HG02642 (cell line): ENCODE data around the gene CYP4Z1.
"Not testable (repeated sequence)": the region's sequence is repeated elsewhere in the genome, so short reads cannot be mapped to it uniquely, and the experiment has no call there.

Source experiments
- ATAC-seq: cut with Tn5 transposase; IDR thresholded peaks from one replicate; pipeline ENCODE4 v1.9.1; 2021; ENCODE audit warnings: mild to moderate bottlenecking; ENCODE audit not compliant: unreplicated experiment, poor library complexity

Gene CYP4Z1, protein sequence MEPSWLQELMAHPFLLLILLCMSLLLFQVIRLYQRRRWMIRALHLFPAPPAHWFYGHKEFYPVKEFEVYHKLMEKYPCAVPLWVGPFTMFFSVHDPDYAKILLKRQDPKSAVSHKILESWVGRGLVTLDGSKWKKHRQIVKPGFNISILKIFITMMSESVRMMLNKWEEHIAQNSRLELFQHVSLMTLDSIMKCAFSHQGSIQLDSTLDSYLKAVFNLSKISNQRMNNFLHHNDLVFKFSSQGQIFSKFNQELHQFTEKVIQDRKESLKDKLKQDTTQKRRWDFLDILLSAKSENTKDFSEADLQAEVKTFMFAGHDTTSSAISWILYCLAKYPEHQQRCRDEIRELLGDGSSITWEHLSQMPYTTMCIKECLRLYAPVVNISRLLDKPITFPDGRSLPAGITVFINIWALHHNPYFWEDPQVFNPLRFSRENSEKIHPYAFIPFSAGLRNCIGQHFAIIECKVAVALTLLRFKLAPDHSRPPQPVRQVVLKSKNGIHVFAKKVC

DNA sequence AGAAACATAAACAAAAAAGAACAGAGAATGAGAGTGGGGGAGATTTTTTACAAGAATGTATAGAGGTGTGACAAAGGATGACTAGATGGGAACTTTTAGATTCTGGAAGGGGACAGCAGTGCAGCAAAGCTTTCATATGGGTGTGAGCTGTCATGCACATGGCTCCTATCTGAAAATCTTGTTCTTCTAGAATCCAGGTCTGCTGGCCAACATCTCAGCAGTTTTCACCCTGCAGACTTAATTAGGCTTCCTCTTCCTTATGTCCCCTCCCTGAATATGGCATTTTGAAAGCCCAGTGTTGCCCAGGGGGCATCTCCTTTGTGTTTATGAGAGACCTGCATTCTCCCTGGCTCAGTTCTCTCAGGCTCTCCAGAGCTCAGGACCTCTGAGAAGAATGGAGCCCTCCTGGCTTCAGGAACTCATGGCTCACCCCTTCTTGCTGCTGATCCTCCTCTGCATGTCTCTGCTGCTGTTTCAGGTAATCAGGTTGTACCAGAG lies at the start of gene CYP4Z1:
TSS of gene CYP4Z1 (plus strand) at position 135 of the 498 bp plus-strand sequence. CDS start at position 395, 260 bp downstream.
- ATAC-seq = no peak

DNA sequence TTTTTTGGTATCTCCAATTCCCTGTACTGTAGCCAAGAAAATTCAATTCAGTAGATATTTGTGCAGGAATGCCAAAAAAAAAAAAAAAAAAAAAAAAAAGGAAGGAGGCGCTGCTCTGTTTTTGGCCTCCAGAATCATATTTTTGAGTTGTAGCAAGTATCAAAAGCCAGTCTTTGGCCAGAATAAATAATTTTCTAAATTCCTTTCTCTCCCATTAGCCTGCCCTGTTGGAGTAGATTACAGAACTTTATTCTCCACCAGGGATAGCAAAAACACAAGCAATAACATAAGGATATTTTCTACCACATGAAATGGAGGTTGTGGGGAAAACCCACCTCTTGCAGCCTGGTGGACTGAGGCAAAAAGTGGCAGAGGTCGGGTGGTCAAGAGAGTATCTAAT lies 46.0 kb upstream of the CYP4Z1 start:
- no peak for ATAC-seq

DNA sequence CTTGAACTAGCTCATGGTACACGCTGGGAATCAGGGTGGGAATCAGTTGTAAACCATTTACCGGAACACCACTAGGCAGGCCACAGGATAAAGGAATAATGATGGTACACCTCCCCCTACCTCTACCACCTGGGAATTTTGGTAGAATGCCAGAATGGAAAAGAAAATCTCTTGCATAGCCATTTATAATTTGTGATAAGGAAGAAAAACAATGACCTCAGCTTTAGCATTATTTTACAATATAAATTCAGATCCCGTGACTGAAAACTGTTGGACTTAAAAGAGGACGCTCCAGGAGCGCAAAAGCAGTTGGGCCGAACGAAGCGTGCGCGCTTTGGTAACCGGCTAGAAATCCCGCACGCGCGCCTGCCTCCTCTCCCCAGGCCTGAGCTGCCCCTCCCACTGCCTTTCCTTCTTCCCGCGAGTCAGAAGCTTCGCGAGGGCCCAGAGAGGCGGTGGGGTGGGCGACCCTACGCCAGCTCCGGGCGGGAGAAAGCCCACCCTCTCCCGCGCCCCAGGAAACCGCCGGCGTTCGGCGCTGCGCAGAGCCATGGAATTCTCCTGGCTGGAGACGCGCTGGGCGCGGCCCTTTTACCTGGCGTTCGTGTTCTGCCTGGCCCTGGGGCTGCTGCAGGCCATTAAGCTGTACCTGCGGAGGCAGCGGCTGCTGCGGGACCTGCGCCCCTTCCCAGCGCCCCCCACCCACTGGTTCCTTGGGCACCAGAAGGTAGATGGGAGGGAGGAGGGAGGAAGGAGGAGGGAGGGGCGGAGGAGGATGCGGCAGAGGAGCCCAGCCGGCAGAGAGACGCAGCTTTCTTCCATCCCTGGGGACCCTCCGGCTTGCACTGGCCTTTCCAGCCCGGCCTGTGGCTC lies 43.5 kb upstream of the CYP4Z1 start, which contains the start of gene CYP4X1:
TSS of gene CYP4X1 (plus strand) at position 402 of the 873 bp plus-strand sequence. CDS start at position 551, 149 bp downstream.
- no peak for ATAC-seq

DNA sequence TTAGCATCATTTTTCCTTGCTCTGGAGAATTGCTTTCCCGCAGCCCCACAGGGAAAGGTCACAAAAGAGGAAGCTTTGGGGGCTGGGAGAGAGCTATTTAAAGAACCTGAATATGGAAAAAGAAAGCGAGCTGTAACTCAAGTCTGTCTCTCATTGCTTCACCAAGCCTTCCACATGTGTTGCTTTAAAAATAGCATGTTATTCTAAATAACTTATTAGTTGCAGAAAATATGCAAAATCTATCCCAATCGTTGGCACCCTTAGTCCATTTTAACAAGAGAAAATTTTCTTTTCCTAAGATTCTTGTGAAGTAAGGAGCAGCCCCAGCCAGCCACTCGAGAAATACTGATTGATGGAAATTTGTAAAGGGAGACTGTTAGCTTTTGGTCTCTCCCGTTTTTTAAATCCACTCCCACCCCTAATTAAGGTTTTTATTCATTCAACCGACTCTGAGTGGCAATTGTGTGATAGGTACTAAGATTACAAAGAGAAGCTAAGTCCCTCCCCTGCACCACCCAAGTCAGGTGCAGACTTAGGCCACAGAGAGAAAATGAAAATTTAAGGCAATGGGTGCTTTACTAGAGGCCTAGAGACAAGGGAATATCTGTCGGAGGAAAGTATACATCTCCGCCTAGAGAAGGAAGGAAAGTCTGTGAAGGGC lies 42.8 kb upstream of the CYP4Z1 start:
- no peak for ATAC-seq

DNA sequence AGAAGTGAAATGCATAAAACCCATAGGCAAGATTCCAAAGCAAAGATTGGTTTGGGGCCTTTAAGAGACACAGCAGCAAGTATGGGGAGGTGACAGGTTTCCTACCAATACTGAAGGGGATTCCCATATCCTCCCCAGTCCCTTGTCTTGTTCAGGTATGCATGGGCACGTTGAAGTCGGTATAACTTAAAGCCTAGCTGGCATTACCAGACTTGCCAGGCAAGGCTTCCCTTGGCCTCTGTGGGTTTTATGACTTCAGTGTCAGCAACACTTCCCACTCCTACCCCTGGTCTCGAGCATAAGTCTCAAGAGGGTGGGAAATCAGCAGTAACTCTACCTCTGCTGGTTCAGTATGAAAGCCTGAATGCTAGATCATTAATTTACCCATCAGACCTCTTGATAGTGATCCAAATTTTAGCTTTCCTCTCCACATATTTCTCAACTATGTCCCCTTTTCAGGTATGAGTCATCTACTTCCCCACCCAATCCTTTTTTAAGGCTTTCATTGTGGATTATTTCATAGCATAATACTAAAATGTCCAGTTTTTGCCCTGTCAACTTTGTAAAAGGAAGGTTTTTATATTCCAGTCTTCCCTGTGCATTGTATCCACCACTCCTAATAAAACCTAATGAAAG lies 36.7 kb upstream of the CYP4Z1 start:
- ATAC-seq = no peak

DNA sequence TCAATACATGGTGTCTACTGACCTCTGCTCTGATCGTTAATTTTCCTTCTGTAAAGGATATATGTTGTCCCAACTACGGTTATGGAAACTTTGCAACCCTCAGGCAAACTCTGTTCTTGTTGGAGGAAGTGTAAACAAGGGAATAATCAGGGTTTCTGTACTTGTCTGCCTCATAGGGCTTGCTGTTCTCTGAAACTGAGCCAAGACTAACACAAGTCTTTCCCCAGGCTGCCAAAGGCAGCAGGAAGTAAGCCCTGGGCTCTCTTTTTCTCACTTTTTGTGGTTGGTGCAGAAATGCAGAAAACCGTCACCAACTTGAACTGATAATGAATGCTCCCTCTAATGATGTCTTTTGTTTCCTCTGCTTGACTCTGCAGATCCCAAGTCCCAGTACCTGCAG lies 36.0 kb upstream of the CYP4Z1 start:
- ATAC-seq = no peak

DNA sequence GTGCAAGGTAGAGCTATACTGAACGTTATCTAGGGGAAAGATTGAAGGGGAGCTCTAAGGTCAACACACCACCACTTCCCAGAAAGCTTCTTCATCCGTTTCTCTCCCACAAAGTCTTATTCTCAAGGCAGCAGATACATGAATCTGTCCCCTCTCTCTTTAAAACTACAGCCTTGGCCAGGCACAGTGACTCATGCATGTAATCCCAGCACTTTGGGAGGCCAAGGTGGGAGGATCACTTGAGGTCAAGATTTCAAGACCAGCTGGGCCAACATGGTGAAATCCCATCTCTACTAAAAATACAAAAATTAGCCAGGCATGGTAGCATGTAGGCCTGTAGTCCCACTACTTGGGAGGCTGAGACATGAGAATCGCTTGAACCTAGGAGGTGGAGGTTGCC lies 35.4 kb upstream of the CYP4Z1 start:
- ATAC-seq = no peak

DNA sequence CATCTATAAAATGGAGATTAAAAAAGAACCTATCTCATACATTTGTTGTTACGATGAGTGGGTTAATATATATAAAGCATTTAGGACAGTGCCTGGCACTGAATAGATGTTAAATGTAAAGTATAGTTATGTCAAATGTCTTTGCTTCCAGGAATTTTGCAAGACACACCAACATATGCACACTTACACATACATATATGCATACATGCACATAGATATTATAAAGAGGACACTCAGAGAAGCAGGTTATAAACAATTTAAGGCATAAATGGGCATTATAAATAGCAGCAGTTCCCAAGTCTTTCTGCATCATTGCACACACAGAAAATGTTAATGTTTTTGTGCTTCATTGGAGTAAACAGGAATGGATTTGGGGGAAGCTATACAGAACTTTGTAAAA lies 30.3 kb upstream of the CYP4Z1 start:
- no peak for ATAC-seq

DNA sequence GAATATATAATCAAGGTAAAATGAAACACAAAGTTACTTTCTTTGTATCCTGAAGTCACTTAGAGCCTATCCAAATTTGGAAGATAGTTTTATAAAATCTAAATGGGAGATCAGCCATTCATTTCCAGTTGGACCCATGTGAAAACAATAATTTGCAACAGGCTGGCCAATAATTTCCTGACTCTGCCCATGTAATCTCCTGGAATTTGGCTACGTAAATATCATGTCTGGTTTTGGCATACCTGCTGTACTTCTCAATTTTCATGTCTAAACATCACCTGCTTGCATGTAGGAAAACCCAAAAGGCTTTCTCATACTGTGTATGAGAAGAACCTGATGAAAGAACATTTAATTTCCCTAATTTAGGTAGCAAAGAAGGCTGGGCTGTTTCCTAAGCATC lies 7.7 kb upstream of the CYP4Z1 start:
- ATAC-seq = no peak

DNA sequence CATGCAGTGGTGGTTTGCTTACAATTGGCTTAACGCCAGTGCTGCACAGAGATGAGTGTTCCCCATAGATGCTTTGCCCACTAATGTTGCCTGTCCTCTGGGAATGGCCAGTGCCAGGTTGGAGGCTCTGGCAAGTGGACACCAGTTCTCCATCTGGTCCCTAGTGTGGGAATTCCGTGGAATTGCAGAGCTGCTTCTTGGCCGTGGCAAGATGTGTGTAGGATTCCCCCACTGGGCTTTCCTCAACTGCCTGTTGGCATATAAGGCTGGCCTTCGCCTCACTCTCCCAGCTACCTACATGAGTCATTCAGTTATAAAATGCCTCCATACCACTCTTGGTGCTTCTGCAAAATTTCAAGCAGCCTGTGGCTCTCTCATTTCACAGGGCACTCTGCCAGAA lies 2.0 kb downstream of the CYP4Z1 start:
- not testable (repeated sequence) for ATAC-seq

DNA sequence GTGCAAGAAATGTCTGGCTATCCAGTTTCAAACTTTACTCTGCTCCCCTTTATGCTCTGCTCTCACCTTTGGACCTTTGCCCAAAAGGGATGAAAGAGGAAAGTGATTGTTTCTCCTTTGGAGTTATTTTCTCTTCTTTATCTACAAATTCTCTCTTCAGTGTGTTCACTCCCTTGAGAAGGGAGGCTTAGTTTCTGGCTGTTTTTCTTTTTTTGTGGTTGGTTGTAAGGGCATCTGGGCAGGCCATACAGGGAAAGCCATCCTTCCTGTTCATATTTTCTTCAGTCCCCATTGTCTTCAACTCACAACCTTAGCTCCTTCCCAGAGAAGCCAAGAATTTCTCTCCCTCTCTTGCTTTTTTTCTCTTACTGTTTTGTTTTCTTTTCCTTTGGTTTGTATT lies 2.5 kb downstream of the CYP4Z1 start:
- ATAC-seq = not testable (repeated sequence)

DNA sequence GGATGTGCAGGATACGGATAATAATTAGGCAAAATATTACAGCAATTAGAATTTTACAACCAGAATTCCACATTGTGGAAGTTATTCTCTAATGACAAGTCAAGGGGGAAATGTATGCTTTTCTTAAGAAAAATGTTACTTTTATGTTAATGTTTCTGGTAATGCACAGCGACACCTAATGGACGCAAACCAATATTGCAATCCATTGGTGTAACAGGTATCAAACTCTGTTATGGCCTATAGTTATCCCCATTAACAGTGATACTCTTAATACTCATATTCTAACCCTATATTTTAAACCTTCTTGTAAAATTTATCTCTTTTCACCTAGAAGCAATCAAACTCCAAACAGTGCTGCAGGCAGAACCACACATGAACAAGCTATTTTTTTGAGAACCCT lies 22.3 kb downstream of the CYP4Z1 start:
- ATAC-seq = not testable (repeated sequence)

DNA sequence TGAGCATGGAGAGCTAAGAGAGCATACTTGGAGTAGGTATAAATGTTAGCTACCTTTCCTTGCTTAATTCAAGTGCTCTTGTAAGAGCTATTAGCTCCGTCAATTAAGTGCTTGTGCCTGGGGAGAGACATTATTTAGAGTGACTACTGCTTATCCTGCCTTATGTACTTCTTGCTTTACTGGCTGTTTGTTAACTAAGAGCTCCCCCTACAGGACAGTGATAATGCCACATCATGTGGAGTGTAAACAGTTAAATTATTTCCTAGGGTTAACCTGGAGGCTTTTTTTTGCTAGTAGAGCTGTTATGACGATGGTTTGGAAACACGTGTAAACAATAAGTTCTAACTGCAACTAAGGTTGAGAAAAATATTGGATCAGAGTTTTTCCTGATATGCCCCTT lies 24.4 kb downstream of the CYP4Z1 start:
- ATAC-seq = not testable (repeated sequence)

DNA sequence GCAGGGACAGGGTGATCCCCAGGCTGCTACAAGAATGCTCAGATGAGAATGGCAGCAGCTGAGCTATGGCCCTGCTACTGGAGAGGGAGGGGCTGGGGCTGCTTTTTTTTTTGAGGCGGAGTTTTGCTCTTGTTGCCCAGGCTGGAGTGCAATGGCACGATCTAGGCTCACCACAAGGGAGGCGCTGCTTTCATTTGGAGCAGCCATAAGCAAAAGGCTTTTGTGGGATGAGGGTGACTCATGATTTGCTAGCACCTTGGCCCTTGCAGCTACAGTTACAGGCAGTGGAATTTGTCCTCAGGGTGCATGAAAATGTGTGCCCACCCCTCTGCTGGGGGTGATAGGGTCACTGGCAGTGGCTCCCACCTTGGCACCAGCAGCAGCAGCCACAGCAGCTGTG lies 37.8 kb downstream of the CYP4Z1 start:
- no peak for ATAC-seq

DNA sequence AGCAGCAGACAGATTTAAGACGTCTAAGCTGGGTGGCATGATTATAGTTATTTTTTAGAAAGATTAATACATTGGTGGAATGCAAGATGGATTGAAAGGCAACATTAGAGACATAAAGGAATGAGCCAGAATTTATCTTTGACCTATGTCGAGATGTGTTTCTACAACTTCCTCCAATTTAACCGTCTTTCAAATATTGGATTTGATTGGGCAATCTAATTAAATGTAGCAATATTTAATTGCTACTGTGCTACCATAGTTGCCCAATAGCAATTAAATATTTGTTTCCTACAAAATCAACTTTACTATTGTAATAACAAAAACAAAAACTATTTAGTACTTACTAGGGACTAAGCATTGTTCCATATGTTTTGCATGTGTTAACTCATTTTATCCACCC lies 39.8 kb downstream of the CYP4Z1 start:
- ATAC-seq = no peak

DNA sequence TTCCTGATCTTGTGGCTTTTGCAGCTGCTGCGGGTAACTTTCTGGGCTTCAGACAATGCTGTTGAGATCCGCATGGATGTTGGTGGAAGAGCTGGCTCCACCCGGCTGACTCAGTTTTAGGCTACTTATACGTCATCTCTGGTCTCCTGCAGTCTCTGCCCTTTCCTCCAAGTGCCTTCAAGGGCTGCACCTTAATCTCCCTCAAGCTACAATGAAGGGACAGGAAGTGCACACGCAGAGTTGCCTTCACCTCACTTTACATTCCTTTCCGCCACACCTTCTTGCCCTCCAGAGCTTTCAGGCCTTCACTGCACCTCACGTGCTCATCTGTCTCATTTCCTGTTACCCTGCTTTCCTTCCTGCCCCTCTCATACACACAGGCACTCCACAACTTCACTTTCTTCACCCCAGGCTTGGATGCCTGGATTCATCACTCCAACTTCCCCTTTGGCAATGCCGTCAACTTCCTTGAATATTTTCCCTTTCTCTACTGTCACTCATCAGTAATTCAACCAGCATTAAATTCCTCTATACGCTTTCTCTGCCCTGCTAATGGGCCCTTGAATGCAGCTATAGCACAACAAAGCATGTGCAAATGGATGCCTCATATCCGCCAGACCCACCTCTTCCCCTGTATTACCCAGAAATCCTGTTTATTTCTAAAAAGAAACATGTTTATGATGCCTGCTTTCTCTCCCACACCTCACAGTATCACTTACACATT lies 41.0 kb downstream of the CYP4Z1 start:
- ATAC-seq = not testable (repeated sequence)

DNA sequence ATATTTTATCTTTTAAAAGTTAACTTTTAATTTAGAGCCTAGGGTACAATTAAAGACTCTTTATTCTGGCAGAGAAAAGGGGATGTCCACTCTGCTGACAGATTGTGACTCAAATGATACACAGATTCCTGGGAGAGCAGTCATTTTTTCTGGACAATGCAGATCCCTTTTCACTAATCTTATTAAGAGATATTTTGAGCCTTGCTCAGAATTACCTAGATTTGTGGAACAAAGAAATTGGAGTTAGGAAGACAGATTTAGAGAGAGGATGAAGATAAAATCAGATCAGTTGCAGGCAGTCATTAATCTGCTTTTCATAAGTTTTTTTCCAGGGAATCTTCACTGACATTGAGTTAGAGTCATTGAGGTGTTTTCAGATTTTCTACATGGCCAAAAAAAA lies 42.5 kb downstream of the CYP4Z1 start:
- not testable (repeated sequence) for ATAC-seq

DNA sequence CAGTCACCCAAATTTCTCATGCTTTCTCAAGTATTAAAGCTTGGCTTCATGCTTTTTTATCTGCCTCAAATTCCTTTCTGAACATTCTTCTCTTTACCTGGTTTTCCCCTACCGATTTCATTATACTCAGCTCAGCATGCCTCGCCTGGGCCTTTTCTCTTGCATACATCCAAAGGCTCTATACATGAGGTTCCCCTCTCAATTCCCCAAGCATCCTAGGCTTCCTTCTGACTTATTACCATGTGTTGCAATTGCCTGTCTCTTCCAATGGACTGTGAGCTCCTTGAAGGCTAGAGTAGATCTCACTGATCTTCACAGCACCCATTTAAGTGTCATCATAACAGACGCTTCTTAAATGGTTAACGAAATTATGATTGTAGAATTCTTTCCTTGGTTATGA lies 46.1 kb downstream of the CYP4Z1 start:
- ATAC-seq = no peak

DNA sequence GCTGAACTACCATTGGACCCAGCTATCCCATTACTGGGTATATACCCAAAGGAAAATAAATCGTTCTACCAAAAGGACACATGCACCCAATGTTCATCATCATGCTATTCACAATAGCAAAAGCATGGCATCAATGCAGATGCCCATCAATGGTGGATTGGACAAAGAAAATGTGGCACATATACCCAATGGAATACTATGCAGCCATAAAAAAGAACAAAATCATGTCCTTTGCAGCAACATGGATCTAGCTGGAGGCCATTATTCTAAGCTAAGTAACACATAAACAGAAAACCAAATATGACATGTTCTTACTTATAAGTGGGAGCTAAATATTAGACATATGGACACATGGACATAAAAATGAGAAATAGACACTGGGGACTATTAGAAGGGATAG lies 54.0 kb downstream of the CYP4Z1 start:
- not testable (repeated sequence) for ATAC-seq
